Measurements from ENCODE around the gene CFAP251. TPM values are rescaled to one million over a fixed set of nuclear protein-coding genes. Genes with fewer than 3 reads are reported as not detected.

The CFAP251 gene
- total and polyA plus RNA-seq, 2 of the 8 experiments (the other 6 are each of a cell fraction or from before 2014, with no cell fraction given): 1.8 to 2.9 TPM

DNA sequence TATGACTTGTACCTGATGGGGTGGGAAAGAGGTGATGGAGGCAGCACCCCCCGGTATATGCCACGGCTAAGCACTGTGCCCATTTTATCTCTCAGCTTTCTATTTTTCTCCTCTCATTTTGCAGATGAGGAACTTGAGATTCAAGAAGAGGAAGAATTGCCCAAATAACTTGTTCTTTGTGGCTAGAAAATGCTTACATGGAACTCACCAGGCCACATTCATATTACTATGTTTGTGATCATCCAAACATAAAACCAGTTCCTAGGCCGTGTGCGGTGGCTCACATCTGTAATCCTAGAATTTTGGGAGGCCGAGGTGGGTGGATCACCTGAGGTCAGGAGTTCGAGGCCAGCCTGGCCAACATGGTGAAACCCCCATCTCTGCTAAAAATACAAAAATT lies 44.3 kb upstream of the CFAP251 start:
- no peak for TF ChIP-seq SP2 (IDR thresholded peaks at IDR 0.05; ENCODE audit: low read length)
- TF ChIP-seq CBX5 (IDR thresholded peaks at IDR 0.05; ENCODE audit: low read depth, low read length): no peak
- TF ChIP-seq ZNF274 (IDR thresholded peaks at IDR 0.05; ENCODE audit: borderline replicate concordance, extremely low read depth, low read length): no peak
- no peak for TF ChIP-seq SIX5 (IDR thresholded peaks at IDR 0.05; ENCODE audit: low read depth, low read length)
- TF ChIP-seq JUND (IDR thresholded peaks at IDR 0.05; ENCODE audit: low read length): no peak
- TF ChIP-seq FOSL1 (IDR thresholded peaks at IDR 0.05; ENCODE audit: insufficient read depth, low read depth, low read length): no peak
- TF ChIP-seq BRCA1 (IDR thresholded peaks at IDR 0.05; ENCODE audit: low read depth, low read length): no peak
- no peak for TF ChIP-seq PHF8 (conservative IDR thresholded peaks at IDR 0.05; ENCODE audit: low read depth, low read length)
- TF ChIP-seq SIRT6 (IDR thresholded peaks at IDR 0.05; ENCODE audit: low read length): no peak
- TF ChIP-seq GABPA (IDR thresholded peaks at IDR 0.05; ENCODE audit: borderline replicate concordance, insufficient read depth, low read length): no peak
- POLR2A ChIA-PET (ENCODE audit: partially characterized antibody): interaction anchor here (0.7 to 1.6 kb wide), 3 partner anchors 15 to 76 kb away, joined by 3 to 4 read pairs (median 4); no protein-coding TSS in a partner anchor
- H3K9ac ChIP-seq (replicated peaks in 1 of 4; ENCODE audit: extremely low read depth in 1 of 4, low read depth in 3 of 4, low read length in 3 of 4): no peak overlapping the region
- DNase-seq (ENCODE audit: low read depth in 1 of 2, low spot score in 2 of 2): no peak
- H3K4ac ChIP-seq (replicated peaks; ENCODE audit: insufficient read length, low read depth, low read length): no peak overlapping the region
- no peaks in the 10 kb centered on the region for H3K9me3 ChIP-seq (ENCODE audit: insufficient read depth in 2 of 2, low read depth in 1 of 2, low read length in 1 of 2)
- H3K4me2 ChIP-seq (ENCODE audit: insufficient read depth in 1 of 2, low read depth in 2 of 2, low read length in 2 of 2): no peak overlapping the region
- H2BK15ac ChIP-seq (ENCODE audit: low read length): no peak overlapping the region
- no peak overlapping the region for H3K23ac ChIP-seq (ENCODE audit: insufficient read length)
- H2BK5ac ChIP-seq (ENCODE audit: low read depth, low read length): no peak overlapping the region
- no peak overlapping the region for H2AK5ac ChIP-seq (ENCODE audit: low read depth, low read length)
- no peaks in the 10 kb centered on the region for H3K23me2 ChIP-seq (ENCODE audit: low read depth, low read length)
- CTCF ChIA-PET (ENCODE audit: partially characterized antibody): interaction anchor here (0.6 to 2.6 kb wide), 4 partner anchors 11 to 1673 kb away, joined by 3 to 11 read pairs (median 6); partner anchors contain the start of gene PSMD9
- no peak overlapping the region for H4K8ac ChIP-seq (ENCODE audit: extremely low read depth, insufficient read depth, low read length)
- no peak overlapping the region for H3K56ac ChIP-seq (replicated peaks; ENCODE audit: insufficient read length, low read depth, low read length)
- H4K91ac ChIP-seq (replicated peaks; ENCODE audit: insufficient read length, low read length): no peak overlapping the region
- no peaks in the 10 kb centered on the region for H3K27me3 ChIP-seq (replicated peaks in 1 of 4; ENCODE audit: control insufficient read depth in 3 of 4, extremely low read depth in 1 of 4, insufficient read depth in 3 of 4, low read length in 3 of 4)
- H2AFZ ChIP-seq (ENCODE audit: low read length): no peak overlapping the region
- H2BK20ac ChIP-seq (ENCODE audit: low read length): no peak overlapping the region
- H3K79me2 ChIP-seq (ENCODE audit: control insufficient read depth in 1 of 2, insufficient read depth in 2 of 2, low read length in 2 of 2): no peaks in the 10 kb centered on the region
- no peaks in the 10 kb centered on the region for H4K20me1 ChIP-seq (replicated peaks in 1 of 2; ENCODE audit: control insufficient read depth in 1 of 2, insufficient read depth in 2 of 2, low read length in 2 of 2)
- 84% methylated on average over 6 of the region's 6 CpGs; no CpG with 5 or more reads in 1 of the 2 experiments for WGBS, 2 experiments (ENCODE audit: extremely low coverage in 1 of 2, insufficient coverage in 1 of 2, insufficient read length in 1 of 2, insufficient replicate concordance in 2 of 2, low coverage in 1 of 2, low lambda C conversion rate in 2 of 2, missing lambda C conversion rate in 1 of 2)
- no peak overlapping the region for H2BK12ac ChIP-seq (ENCODE audit: low read depth, low read length)
- H3K18ac ChIP-seq (ENCODE audit: extremely low read depth, low read length): no peak overlapping the region
- no peak overlapping the region for H3K4me3 ChIP-seq (ENCODE audit: extremely low read depth in 1 of 4, insufficient read depth in 2 of 4, low read depth in 3 of 4, low read length in 4 of 4)
- H3K27ac ChIP-seq (ENCODE audit: low read depth, low read length): no peak overlapping the region
- no peak overlapping the region for H3K14ac ChIP-seq (ENCODE audit: insufficient read length)
- H4K5ac ChIP-seq (ENCODE audit: insufficient read length, low read depth, low read length): no peak overlapping the region
- no peak overlapping the region for H2BK120ac ChIP-seq (replicated peaks; ENCODE audit: low read depth, low read length)
- H3K36me3 ChIP-seq (ENCODE audit: control insufficient read depth in 2 of 4, insufficient read depth in 4 of 4, low read length in 3 of 4): no peaks in the 10 kb centered on the region
- H3K79me1 ChIP-seq (ENCODE audit: low read depth, low read length): no peaks in the 10 kb centered on the region
- H3K4me1 ChIP-seq (replicated peaks in 1 of 4; ENCODE audit: control insufficient read depth in 3 of 4, insufficient read depth in 4 of 4, low read length in 3 of 4): no peaks in the 10 kb centered on the region
- no peak for FAIRE-seq

Data from H1 (cell line).